GM12874 (cell line): ENCODE data around the gene HEMGN.

Experiments used
- TF ChIP-seq, protein P1 (sequence below): IDR thresholded peaks from 2 replicates; pipeline ENCODE4 v1.5.1; 2011; ENCODE audit warnings: low read depth, mild to moderate bottlenecking, control low read depth, low read length, moderate library complexity; ENCODE audit not compliant: insufficient read depth

HEMGN gene, protein sequence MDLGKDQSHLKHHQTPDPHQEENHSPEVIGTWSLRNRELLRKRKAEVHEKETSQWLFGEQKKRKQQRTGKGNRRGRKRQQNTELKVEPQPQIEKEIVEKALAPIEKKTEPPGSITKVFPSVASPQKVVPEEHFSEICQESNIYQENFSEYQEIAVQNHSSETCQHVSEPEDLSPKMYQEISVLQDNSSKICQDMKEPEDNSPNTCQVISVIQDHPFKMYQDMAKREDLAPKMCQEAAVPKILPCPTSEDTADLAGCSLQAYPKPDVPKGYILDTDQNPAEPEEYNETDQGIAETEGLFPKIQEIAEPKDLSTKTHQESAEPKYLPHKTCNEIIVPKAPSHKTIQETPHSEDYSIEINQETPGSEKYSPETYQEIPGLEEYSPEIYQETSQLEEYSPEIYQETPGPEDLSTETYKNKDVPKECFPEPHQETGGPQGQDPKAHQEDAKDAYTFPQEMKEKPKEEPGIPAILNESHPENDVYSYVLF

DNA sequence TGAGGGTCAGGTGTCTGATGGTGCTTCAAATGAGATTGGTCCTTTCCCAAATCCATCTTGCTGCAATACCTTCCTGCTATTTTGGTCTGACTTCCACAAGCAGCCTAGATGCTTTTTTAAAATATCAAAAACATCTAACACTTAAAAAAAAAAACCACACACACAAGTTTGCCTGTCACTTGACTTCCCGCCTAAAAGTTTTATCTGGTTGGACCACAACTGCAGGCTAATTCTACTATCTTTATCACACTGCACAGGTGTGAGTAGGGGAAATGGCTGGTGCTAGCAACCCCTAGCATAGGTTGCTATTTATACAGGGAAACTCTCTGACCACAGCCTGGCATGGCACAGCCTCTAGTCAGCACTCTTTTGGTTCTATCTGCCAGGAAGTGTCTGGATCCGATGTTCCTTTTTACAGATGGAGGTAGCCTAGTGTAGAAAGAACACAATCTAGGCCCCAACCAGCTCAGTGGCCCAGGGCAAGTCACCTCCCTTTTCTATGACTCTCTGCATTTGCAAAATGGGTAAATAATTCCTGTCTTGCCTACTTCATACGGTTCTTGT is at the start of gene HEMGN:
Gene HEMGN, minus strand, starts transcription at position 92 of the 564 bp plus-strand sequence. Its CDS starts 36 bp downstream, at position 56.
- TF ChIP-seq, protein P1, sequence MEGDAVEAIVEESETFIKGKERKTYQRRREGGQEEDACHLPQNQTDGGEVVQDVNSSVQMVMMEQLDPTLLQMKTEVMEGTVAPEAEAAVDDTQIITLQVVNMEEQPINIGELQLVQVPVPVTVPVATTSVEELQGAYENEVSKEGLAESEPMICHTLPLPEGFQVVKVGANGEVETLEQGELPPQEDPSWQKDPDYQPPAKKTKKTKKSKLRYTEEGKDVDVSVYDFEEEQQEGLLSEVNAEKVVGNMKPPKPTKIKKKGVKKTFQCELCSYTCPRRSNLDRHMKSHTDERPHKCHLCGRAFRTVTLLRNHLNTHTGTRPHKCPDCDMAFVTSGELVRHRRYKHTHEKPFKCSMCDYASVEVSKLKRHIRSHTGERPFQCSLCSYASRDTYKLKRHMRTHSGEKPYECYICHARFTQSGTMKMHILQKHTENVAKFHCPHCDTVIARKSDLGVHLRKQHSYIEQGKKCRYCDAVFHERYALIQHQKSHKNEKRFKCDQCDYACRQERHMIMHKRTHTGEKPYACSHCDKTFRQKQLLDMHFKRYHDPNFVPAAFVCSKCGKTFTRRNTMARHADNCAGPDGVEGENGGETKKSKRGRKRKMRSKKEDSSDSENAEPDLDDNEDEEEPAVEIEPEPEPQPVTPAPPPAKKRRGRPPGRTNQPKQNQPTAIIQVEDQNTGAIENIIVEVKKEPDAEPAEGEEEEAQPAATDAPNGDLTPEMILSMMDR = no peak

DNA sequence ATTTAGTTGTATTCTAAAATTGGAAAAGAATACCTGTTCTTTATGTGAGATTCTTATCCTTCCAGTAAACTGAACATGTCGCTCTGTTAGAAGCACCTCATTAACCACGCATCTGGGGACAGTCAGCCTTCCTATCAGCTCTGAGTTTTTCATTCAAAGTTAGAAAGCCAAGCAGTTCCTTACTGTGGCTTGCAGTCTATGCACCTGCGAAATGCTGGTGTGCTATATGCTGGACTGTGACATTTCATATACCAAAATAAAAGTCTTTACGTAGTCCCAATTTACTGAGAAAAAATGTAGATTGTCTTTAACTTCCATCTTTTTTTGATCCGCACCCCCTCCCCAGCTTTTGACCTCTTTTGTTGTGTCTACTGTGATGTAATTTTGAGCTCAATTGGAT is 49.5 kb upstream of the HEMGN start:
- TF ChIP-seq, protein P1 = no peak

DNA sequence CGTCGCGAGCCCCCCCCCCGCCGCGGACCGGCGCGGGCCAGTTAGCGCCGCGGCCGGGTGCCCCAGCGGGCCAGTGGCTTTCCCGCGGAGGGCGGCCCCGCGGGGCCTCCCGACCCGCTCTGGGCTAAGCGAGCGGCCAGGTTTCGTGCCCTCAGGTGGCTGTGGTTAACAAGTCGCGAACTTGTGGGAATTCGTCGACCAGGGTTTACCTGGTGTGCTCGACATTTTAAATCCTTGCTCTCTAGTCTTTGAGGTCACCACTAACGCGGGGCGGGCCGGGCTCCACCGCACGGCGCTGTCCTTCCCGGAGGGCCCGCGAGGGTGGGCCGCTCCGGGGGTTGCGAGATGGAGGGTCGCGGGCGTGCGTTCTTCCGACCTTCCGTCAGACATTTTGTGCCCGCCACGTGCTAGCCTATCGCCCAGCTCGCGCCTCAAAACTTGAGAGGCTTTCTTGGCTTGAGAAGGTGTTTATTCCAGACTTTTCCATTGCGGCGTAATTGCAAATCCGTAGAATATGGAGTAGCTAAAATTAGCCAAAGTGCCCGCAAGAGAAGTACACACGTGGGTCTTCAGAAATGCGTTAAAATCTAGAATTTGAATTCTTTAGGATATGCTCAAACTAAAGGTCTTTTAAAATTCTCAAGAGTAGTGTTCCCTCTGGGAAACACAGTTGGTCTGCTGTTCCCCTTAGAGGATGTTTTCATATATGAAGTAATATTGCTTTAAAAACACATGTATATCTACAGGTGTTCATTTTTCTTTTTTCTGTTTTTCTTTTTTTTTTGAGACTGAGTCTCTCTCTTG is 47.3 kb upstream of the HEMGN start:
- TF ChIP-seq, protein P1 = no peak

DNA sequence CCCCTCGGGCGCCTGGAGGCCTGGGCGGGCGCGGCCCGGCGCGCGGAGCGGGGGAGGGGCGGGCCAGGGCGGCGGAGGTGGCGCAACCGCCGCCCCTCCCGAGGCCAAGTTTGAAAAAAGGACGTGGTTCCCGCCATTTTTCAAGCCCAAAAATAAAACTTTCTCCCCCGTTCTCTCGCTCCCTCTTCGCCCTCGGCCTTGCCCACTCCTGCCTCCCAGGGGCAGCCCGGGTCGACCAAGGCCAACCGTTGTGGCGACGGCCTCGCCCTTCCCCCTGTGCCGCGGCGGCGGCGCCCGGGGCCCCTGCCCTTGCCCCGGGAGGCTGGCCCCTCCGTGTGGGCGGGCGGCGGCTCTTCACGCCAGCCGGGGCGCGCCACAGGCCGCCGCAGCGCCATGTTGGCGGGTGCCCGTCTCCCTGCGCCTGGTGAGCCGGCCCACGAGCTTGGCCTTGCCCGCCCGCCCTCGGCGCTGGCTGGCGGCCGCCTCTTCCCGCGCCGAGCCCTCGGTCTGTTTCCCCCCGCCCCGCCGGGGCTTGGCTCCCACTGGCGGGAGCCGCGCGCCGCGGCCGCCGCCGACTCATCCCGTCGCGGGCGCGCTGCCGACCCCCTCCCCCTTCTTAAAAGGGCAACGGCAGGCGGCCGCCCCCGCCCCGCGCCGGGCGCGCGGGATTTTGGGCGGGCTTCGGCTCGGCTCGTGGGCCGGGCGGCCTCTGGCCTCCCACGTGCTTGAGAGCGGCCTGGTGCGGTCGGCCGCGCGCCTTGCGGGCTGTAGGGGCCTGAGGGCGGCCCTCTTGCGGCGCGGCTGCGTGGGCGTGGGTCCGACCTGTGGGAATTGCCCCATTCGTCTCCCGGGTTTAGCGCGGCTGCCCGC is 46.5 kb upstream of the HEMGN start:
- TF ChIP-seq, protein P1 = no peak

DNA sequence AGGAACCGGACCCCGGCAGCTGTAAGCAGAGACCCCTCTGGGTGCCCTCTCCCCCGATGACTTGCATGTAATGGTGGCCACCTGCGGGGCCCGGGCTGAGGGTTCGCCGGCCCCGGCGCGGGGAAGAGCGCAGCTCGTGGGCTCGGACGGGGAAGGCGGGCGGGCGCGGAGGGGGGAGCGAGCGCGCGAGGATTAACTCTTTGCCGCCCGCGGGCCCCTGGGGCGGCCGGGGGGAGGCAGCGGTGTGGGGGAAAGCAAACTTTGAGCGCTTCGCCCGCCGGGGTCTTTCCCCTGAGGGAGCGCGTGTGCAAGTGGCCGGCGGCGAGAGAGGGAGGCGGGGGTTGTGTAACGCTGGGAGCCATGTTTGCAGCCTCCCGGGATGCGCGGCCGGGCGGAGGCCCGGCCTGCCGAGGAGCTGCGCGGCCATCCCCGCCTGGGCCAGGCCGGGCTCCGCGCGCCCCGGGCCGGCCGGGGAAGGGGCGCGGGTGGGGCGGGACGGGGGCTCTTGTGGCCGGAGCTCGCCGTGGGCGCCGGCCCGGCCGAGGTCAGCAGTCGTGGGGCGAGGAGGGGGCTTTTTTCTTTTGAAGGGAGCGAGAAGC is 45.7 kb upstream of the HEMGN start:
- TF ChIP-seq, protein P1 = no peak

DNA sequence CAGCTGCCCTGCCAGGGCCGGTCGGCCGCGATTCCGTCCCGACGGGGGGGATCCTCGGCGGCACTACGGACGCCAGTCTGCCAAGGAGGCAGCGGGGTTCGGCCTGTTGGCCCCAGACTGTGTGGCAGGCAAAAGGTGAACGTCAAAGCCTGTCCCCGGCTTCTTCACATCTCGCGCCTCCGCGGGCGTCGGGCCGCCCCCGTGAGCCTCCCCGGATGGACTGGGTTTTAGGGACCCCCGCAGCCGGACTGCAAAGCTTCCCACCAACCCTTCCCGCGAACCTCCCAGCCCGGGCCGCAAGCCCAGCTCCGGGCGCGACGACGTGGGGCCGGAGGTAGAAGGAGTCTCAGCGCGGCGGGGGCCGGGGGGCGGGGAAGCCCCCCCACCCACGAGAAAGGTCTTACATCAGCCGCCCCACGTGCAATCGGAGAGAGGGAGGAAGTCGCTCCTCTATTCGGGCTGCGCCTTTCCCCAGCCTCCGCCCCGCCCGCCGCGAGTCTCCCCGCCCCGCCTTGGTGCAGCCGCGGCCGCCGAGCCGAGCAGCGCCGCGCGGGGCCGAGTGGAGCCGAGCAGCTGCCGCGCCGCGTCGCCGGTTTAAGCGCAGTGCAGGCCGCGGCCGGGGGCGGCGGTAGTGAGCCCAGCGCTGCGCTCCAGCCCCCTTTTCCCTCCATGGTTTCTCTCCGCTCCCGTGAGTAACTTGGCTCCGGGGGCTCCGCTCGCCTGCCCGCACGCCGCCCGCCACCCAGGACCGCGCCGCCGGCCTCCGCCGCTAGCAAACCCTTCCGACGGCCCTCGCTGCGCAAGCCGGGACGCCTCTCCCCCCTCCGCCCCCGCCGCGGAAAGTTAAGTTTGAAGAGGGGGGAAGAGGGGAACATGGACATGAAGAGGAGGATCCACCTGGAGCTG is 45.0 kb upstream of the HEMGN start, which contains the start of gene ANP32B:
Gene ANP32B, plus strand, starts transcription at position 659 of the 906 bp plus-strand sequence. Its CDS starts 215 bp downstream, at position 874.
- TF ChIP-seq, protein P1 = peak; percentile 95
